Left ventricle myocardium inferior (tissue), 1 donor: Measurements from ENCODE around the gene CDC42EP3. TPM values are rescaled to one million over a fixed set of nuclear protein-coding genes. Genes with fewer than 3 reads are reported as not detected.
A peak's percentile ranks its signal among the peaks of the same experiment; 100 is the strongest.

Experiments used
- DNase-seq: peaks from one replicate; pipeline ENCODE4 v3.0.0-alpha.2; 2020
- H3K27ac ChIP-seq: fragments of 200-600 bp; replicated peaks from 2 replicates; pipeline ENCODE4 v1.8.0; 2021
- H3K27me3 ChIP-seq: fragments of 200-600 bp; 2 replicates; pipeline ENCODE4 v1.8.0; 2021; ENCODE audit warnings: low read depth
- H3K36me3 ChIP-seq: fragments of 200-600 bp; 2 replicates; pipeline ENCODE4 v1.8.0; 2021
- H3K4me1 ChIP-seq: fragments of 200-600 bp; 2 replicates; pipeline ENCODE4 v1.8.0; 2021
- H3K4me3 ChIP-seq: fragments of 200-600 bp; 2 replicates; pipeline ENCODE4 v1.8.0; 2021; ENCODE audit warnings: mild to moderate bottlenecking, moderate library complexity
- H3K9me3 ChIP-seq: fragments of 200-600 bp; replicated peaks from 2 replicates; pipeline ENCODE4 v1.8.0; 2021
- intact Hi-C: fragments of 100-400 bp; cut with micrococcal nuclease; formaldehyde crosslinking; loops from one replicate; pipeline ENCODE4 v1.11.0; 2022
- total RNA-seq: library from RNA; stranded (reverse); fragmentation: NEBNext Ultra II Directional; extraction: Animal tissue kit (Norgen Biotek cat#: 25700); gene quantifications from one replicate; pipeline ENCODE4 v1.2.1, GENCODE V29; 2021
- TF ChIP-seq, protein P1 (sequence below): fragments of 200-600 bp; IDR thresholded peaks from 2 replicates; pipeline ENCODE4 v1.8.0; 2021; ENCODE audit warnings: antibody characterized with exemption, mild to moderate bottlenecking, borderline replicate concordance
- donor health status: DM: no; HTN: yes; CAD: no; lungs with severe emphysema.

CDC42EP3 gene
- total RNA-seq, 1 donor from 2014 or later, result 81.9 TPM

DNA sequence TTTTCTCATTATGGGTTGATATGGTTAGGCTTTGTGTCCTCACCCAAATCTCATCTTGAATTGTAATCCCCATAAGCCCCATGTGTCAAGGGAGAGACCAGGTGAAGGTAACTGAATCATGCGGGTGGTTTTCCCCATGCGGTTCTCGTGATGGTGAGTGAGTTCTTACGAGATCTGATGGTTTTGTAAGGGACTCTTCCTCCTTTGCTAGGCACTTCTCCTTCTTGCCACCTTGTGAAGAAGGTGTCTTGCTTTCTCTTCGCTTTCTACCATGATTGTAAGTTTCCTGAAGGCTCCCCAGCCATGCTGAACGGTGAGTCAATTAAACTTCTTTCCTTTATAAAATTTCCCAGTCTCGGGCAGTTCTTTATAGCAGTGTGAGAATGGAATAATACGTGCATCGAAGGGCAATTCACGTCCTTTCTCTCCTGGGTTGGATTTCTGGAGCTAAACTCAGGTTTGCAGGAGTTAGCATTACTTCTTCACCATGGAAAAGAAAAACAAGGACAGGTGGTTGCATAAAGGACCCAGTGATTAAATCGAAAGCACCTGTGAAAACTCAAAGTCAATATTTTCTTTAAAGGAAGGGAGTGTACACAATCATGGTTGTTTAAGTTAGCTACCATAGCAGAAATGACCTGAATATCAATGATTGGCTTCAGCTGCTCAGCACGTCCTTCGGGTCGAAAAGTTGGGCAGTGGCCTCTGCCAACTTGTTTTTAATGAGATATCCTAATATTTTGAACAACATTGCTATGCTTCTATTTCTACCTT is 54.1 kb downstream of the CDC42EP3 start:
- no peak overlapping the region for H3K27ac ChIP-seq
- H3K27me3 ChIP-seq, result no peaks in the 10 kb centered on the region
- no peaks in the 10 kb centered on the region for H3K36me3 ChIP-seq
- TF ChIP-seq, protein P1, sequence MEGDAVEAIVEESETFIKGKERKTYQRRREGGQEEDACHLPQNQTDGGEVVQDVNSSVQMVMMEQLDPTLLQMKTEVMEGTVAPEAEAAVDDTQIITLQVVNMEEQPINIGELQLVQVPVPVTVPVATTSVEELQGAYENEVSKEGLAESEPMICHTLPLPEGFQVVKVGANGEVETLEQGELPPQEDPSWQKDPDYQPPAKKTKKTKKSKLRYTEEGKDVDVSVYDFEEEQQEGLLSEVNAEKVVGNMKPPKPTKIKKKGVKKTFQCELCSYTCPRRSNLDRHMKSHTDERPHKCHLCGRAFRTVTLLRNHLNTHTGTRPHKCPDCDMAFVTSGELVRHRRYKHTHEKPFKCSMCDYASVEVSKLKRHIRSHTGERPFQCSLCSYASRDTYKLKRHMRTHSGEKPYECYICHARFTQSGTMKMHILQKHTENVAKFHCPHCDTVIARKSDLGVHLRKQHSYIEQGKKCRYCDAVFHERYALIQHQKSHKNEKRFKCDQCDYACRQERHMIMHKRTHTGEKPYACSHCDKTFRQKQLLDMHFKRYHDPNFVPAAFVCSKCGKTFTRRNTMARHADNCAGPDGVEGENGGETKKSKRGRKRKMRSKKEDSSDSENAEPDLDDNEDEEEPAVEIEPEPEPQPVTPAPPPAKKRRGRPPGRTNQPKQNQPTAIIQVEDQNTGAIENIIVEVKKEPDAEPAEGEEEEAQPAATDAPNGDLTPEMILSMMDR, result no peak
- intact Hi-C loops, result no loop called here
- H3K4me3 ChIP-seq, result no peak overlapping the region
- H3K9me3 ChIP-seq, result no peaks in the 10 kb centered on the region
- DNase-seq, result no peak
- H3K4me1 ChIP-seq, result peaks cover 13% of the 10 kb centered on the region

DNA sequence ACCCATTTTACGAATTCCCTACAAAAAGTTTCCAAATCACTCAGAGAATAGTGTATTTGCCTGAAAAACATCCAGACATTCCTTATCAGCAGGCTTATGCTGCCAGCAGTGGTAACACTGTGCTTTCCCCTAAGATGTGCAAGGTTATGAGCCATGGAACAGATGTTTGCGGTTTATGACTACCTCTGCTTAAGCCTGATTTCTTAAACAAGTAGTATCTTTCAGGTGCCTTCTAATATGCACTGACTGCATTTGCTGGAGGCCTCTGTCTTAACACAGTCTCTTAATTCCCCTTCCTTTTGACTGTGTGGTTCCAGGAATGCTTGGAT is 54.8 kb downstream of the CDC42EP3 start:
- no peak for DNase-seq
- Histone ChIP-seq H3K27me3 (no peaks in the 10 kb centered on the region), H3K36me3 (no peaks in the 10 kb centered on the region), H3K27ac (no peak overlapping the region), H3K4me1 (peaks cover 19% of the 10 kb centered on the region), H3K4me3 (no peak overlapping the region), H3K9me3 (no peaks in the 10 kb centered on the region)
- intact Hi-C loops, result no loop called here
- TF ChIP-seq, protein P1, result no peak

DNA sequence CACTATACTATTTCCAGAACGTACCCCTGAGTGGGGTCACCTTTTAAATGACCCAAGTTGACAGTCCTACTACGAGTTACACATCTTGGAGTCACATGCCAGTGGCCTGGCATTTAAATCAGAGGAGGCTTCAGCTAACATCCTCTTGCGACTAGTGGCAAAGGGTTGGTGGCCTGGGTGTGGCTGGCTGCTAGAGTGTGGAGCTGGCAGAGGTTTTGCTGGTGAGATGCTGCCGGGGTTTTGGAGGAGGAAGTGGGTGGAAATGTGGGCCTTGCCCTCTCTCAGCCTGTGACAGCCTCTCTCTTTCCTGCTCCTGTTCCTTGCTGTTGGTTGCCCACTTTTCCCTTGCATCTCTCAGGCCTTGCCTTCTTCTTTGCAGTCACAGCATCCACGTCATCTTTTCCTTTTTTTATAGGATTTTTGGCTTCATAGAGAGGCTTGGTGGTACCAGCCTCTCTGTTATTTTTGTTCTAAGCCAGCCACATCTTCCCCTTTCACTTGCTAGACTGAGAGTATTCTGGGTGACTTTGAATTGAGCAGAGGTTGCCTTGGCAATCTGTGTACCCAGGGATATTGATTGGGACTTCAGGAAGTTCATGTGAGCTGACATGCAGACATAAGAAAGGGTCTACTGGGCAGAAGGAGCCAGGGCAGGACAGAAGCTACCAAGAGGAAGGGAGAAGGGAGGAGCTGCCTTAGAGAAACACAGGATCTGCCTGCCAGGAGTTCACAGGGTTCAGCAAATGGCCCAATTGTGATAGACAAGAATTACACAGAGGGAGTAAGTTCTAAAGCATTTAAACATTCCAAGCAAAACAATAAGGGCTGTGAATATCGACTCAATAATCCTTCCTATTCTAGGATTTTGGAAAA is 55.4 kb downstream of the CDC42EP3 start:
- Histone ChIP-seq H3K9me3 (no peaks in the 10 kb centered on the region), H3K27me3 (no peaks in the 10 kb centered on the region), H3K4me3 (no peak overlapping the region), H3K27ac (no peak overlapping the region), H3K36me3 (no peaks in the 10 kb centered on the region), H3K4me1 (peaks cover 25% of the 10 kb centered on the region)
- intact Hi-C loops, result no loop called here
- peak; percentile 47 for DNase-seq
- TF ChIP-seq, protein P1, result no peak

DNA sequence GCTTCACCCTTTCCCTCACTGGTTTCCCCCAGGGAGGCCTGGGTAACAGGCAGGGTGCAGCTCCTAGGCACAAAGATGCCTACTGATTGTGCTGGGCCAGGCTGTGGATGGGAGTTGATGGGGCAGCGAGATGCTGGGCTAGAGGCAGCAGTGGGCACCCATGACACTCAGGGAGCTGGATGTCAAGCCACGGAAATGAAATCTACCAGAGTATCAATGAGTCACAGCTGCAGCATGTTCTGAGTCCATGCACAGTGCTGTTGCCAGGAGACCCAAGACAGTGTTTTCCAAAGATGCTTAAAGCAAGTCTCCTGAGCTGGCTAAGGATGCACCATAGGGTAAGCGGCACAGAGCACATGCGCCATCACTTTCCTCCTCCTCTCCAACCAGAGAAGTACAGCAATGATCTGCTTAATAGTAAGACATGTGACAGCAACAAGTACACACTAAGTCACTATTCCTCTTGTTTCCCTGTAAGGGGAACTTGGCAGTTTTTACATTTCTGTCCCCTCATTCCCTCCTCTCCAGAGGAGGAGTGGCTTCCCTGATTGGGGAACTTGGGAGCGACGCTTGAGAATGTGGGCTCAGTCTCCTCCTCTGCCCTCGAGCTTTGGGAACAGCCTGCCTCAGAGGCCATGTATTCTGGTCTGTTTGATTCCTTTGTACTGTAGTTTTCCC is 57.2 kb downstream of the CDC42EP3 start:
- TF ChIP-seq, protein P1, result no peak
- Histone ChIP-seq H3K27me3 (no peaks in the 10 kb centered on the region), H3K9me3 (no peaks in the 10 kb centered on the region), H3K4me3 (no peak overlapping the region), H3K4me1 (peaks cover 32% of the 10 kb centered on the region), H3K27ac (no peak overlapping the region), H3K36me3 (no peaks in the 10 kb centered on the region)
- intact Hi-C loops, result no loop called here
- DNase-seq, result no peak

DNA sequence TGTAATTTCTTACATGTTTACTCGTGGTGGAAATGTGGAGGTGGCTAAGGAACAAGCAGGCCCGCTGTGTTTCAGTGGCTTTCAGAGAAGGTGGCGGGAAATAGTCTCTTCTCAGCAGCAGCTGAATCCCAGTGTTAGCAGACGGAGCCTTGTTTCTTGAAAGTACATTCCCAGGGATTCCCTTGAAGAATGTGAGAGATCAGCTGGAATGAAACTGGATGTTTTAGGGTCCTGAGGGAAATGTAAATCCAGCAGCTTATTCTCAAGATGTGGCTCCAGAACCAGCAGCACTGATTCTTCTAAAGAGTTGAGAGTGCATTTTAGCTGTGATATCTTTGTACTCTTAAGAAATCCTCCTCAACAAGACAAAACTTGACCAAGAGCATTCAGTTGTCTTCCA is 59.1 kb downstream of the CDC42EP3 start:
- no peak for DNase-seq
- TF ChIP-seq, protein P1, result no peak
- Histone ChIP-seq H3K4me1 (peaks cover 32% of the 10 kb centered on the region), H3K27me3 (no peaks in the 10 kb centered on the region), H3K27ac (no peak overlapping the region), H3K4me3 (no peak overlapping the region), H3K36me3 (no peaks in the 10 kb centered on the region), H3K9me3 (peaks cover 13% of the 10 kb centered on the region)
- intact Hi-C loops, result no loop called here
